HepG2 (cell line): ENCODE measurements around the gene COPA. TPM values are rescaled to one million over a fixed set of nuclear protein-coding genes. Genes with fewer than 3 reads are reported as not detected.
A peak's percentile ranks its signal among the peaks of the same experiment; 100 is the strongest.

Experiments used
- ARID5B ChIP-seq: IDR thresholded peaks from 2 replicates; pipeline ENCODE4 v1.4.0; 2020; ENCODE audit warnings: mild to moderate bottlenecking, missing genetic modification reagents
- GABPA ChIP-seq, 2 experiments: IDR thresholded peaks; 2 replicates each; pipeline ENCODE4 v1.6.1; 2011 to 2016; ENCODE audit warnings: low read depth in 2 of 2, low read length in 1 of 2, missing biosample characterization in 1 of 2, missing genetic modification characterization in 1 of 2
- GATAD1 ChIP-seq: IDR thresholded peaks from 2 replicates; pipeline ENCODE4 v1.6.1; 2016; ENCODE audit warnings: missing genetic modification reagents, missing compliant biosample characterization
- HCFC1 ChIP-seq: fragments of 150-350 bp; IDR thresholded peaks from 2 replicates; pipeline ENCODE4 v1.6.1; 2014; ENCODE audit warnings: low read depth, low read length
- KMT2B ChIP-seq: IDR thresholded peaks from 2 replicates; pipeline ENCODE4 v1.6.1; 2016; ENCODE audit warnings: missing genetic modification reagents, missing compliant biosample characterization
- NFAT5 ChIP-seq: sonication (generic); formaldehyde crosslinking; IDR thresholded peaks from 2 replicates; pipeline ENCODE4 v1.4.0; 2020; ENCODE audit warnings: missing genetic modification reagents
- NR2F1 ChIP-seq, 2 experiments: fragments of 450-650 bp in 1 of 2; formaldehyde crosslinking in 1 of 2; IDR thresholded peaks; 2 replicates each; pipeline versions ENCODE4 v1.5.0 to v1.6.1; 2016 to 2020; ENCODE audit warnings: mild to moderate bottlenecking in 1 of 2, missing compliant biosample characterization in 1 of 2, missing genetic modification reagents in 1 of 2, moderate library complexity in 1 of 2
- POGK ChIP-seq: sonication (generic); formaldehyde crosslinking; conservative IDR thresholded peaks from 2 replicates; pipeline ENCODE4 v1.8.0; 2022; ENCODE audit warnings: mild to moderate bottlenecking, moderate library complexity, missing genetic modification reagents
- RARA ChIP-seq: IDR thresholded peaks from 2 replicates; pipeline ENCODE4 v1.6.1; 2016; ENCODE audit warnings: missing genetic modification reagents, missing compliant biosample characterization
- TARDBP ChIP-seq: sonication (generic); formaldehyde crosslinking; IDR thresholded peaks from 2 replicates; pipeline ENCODE4 v1.8.0; 2022; ENCODE audit warnings: mild to moderate bottlenecking, missing genetic modification reagents
- ZBTB25 ChIP-seq: IDR thresholded peaks from 2 replicates; pipeline ENCODE4 v1.6.1; 2018; ENCODE audit warnings: missing genetic modification reagents
- ZBTB42 ChIP-seq: sonication (generic); formaldehyde crosslinking; IDR thresholded peaks from 2 replicates; pipeline ENCODE4 v1.5.0; 2020; ENCODE audit warnings: mild to moderate bottlenecking, missing genetic modification reagents
- ZNF24 ChIP-seq: fragments of 450-650 bp; IDR thresholded peaks from 2 replicates; pipeline ENCODE4 v1.6.1; 2017; ENCODE audit warnings: antibody characterized with exemption, mild to moderate bottlenecking
- ZNF562 ChIP-seq: sonication (generic); formaldehyde crosslinking; IDR thresholded peaks from 2 replicates; pipeline ENCODE4 v1.8.0; 2022; ENCODE audit warnings: missing genetic modification reagents, borderline replicate concordance
- ZNF7 ChIP-seq: IDR thresholded peaks from 2 replicates; pipeline ENCODE4 v1.6.1; 2016; ENCODE audit warnings: missing biosample characterization, missing genetic modification reagents
- ZSCAN25 ChIP-seq: sonication (generic); formaldehyde crosslinking; IDR thresholded peaks from 2 replicates; pipeline ENCODE4 v1.8.0; 2022; ENCODE audit warnings: mild to moderate bottlenecking, missing genetic modification reagents
- polyA plus RNA-seq, 8 experiments: library from polyadenylated mRNA; depleted of rRNA in 3 of 8; stranded (reverse) in 7 of 8; unstranded in 1 of 8; fragments of >200 nt; fragmentation: Illumina TruSeq in 4 of 8; extraction: Trizol in 4 of 8; gene quantifications; 2 replicates each; pipeline versions ENCODE4 v1.2.1 to v1.2.3, GENCODE V29; 2011 to 2016; ENCODE audit warnings: low read depth in 4 of 8, missing spikeins in 1 of 8, mixed read lengths in 1 of 8; ENCODE audit not compliant: insufficient read depth in 1 of 8
- total RNA-seq, 5 experiments: library from RNA; depleted of rRNA; stranded (reverse); fragments of >200 nt; fragmentation: Illumina TruSeq; extraction: Trizol; gene quantifications; 2 replicates each; pipeline ENCODE4 v1.2.3, GENCODE V29; 2016; ENCODE audit warnings: low read depth in 1 of 5

COPA gene
- total and polyA plus RNA-seq, 2 of the 13 experiments (the other 11 are each of a cell fraction or from before 2014, with no cell fraction given) = 160 to 197 TPM

GRCh38 chr1:160342953-160343869 is at the start of gene COPA, which contains the start of gene NCSTN (continued):
- peak; percentile 95 for TF ChIP-seq KMT2B (CRISPR knock-in tag)
- TF ChIP-seq POGK (CRISPR knock-in tag) = peak; percentile 40
- TF ChIP-seq ZNF562 (CRISPR knock-in tag) = no peak
- no peak for TF ChIP-seq ZNF24
- TF ChIP-seq NR2F1 (CRISPR knock-in tag; IDR thresholded peaks at IDR 0.05) = 0 out of 4 replicates have a peak, but pooled peaks of 1 of the 2 experiments have one; percentile 17
- TF ChIP-seq ZNF7 (CRISPR knock-in tag) = no peak
- no peak for TF ChIP-seq ZBTB42 (CRISPR knock-in tag)
- peak; percentile 46; the same call in 1 of the 2 replicates for TF ChIP-seq NFAT5 (CRISPR knock-in tag)
- peak; percentile 26; the same call in 1 of the 2 replicates for TF ChIP-seq RARA (CRISPR knock-in tag)
- peak; percentile 95 for TF ChIP-seq GATAD1 (CRISPR knock-in tag)
- TF ChIP-seq ZSCAN25 (CRISPR knock-in tag) = peak; percentile 76; the same call in 1 of the 2 replicates
- TF ChIP-seq ZBTB25 (CRISPR knock-in tag) = peak; percentile 77
- 0 out of 2 replicates have a peak, but pooled peaks have one; percentile 40 for TF ChIP-seq TARDBP (CRISPR knock-in tag)
- TF ChIP-seq GABPA (IDR thresholded peaks at IDR 0.05; ENCODE audit: low read depth, low read length) = peak; percentile 85
- peak; percentile 97 for TF ChIP-seq GABPA (CRISPR knock-in tag; IDR thresholded peaks at IDR 0.05; ENCODE audit: low read depth)
- peak; percentile 65; the same call in 1 of the 2 replicates for TF ChIP-seq HCFC1
- TF ChIP-seq ARID5B = peak; percentile 70; the same call in 1 of the 2 replicates
